Endothelial cell of umbilical vein (primary cell): ENCODE data around the gene DIDO1. TPM values are rescaled to one million over a fixed set of nuclear protein-coding genes. Genes with fewer than 3 reads are reported as not detected.

Experiments
- BruUV-seq: library from RNA; stranded (reverse); fragments of 400-500 nt; replicated peaks from 2 replicates; lab custom pipeline; 2021; lab: Mats Ljungman, UMichigan
- CTCF ChIA-PET: fragments of 300-600, 350-600 bp; sonication (Branson Sonifier 250); formaldehyde crosslinking; loops from one replicate; lab custom pipeline; 2021; ENCODE audit warnings: antibody characterized with exemption, inconsistent platforms; lab: Charles Lee
- POLR2A ChIA-PET: fragments of 300-600, 350-600 bp; sonication (Branson Sonifier 250); formaldehyde crosslinking; loops from one replicate; lab custom pipeline; 2021; ENCODE audit warnings: antibody characterized with exemption, inconsistent platforms; lab: Charles Lee
- DNase-seq: peaks from one replicate; pipeline ENCODE4 v3.0.0-alpha.2; 2011; ENCODE audit warnings: low read depth, low spot score
- FAIRE-seq: peaks from 2 replicates; lab custom pipeline; 2011; peaks lifted over from hg19 to GRCh38; lab: Jason Lieb, UNC
- H2AFZ ChIP-seq: 2 replicates; pipeline ENCODE4 v1.6.0; 2012; ENCODE audit warnings: low read depth, low read length, control low read depth, inconsistent platforms
- H3K27ac ChIP-seq: 2 replicates; pipeline ENCODE4 v1.5.1; 2011; ENCODE audit warnings: low read depth, mild to moderate bottlenecking, control low read depth, low read length, moderate library complexity; ENCODE audit not compliant: insufficient read depth
- H3K27me3 ChIP-seq, 2 experiments: 2 replicates each; pipeline versions ENCODE4 v1.6.0 to v1.6.1; 2011; ENCODE audit warnings: low read length in 2 of 2, mixed read lengths in 1 of 2; ENCODE audit not compliant: control insufficient read depth in 2 of 2, insufficient read depth in 2 of 2
- H3K36me3 ChIP-seq, 2 experiments: 2 replicates in 1 of 2; 3 replicates in 1 of 2; pipeline ENCODE4 v1.5.1; 2011; ENCODE audit warnings: low read length in 2 of 2, mild to moderate bottlenecking in 1 of 2, moderate library complexity in 1 of 2; ENCODE audit not compliant: control insufficient read depth in 2 of 2, insufficient read depth in 2 of 2; ENCODE audit errors: extremely low read depth in 1 of 2
- H3K4me1 ChIP-seq: 3 replicates; pipeline ENCODE4 v1.5.1; 2011; ENCODE audit warnings: mild to moderate bottlenecking, low read length; ENCODE audit not compliant: control insufficient read depth, insufficient read depth; ENCODE audit errors: extremely low read depth
- H3K4me2 ChIP-seq: 2 replicates; pipeline ENCODE4 v1.6.1; 2011; ENCODE audit warnings: low read length, control low read depth, mixed read lengths; ENCODE audit not compliant: insufficient read depth
- H3K4me3 ChIP-seq, 3 experiments: fragments of 200-600 bp in 1 of 3; sonication (generic), shearing (Covaris generic) in 1 of 3; replicated peaks in 1 of 3; 2 replicates each; pipeline ENCODE4 v1.5.1; 2011 to 2016; ENCODE audit warnings: control low read depth in 3 of 3, low read length in 3 of 3, mild to moderate bottlenecking in 2 of 3, inconsistent platforms in 1 of 3, low read depth in 1 of 3, moderate library complexity in 1 of 3; ENCODE audit not compliant: insufficient read depth in 1 of 3
- H3K79me2 ChIP-seq: 2 replicates; pipeline ENCODE4 v1.6.0; 2012; ENCODE audit warnings: low read length, inconsistent platforms; ENCODE audit not compliant: control insufficient read depth, insufficient read depth
- H3K9ac ChIP-seq: replicated peaks from 2 replicates; pipeline ENCODE3; 2011; ENCODE audit warnings: low read length, control low read depth; ENCODE audit not compliant: insufficient read depth; ENCODE audit errors: extremely low read depth
- H3K9me1 ChIP-seq: replicated peaks from 3 replicates; pipeline ENCODE4 v1.6.0; 2011; ENCODE audit warnings: mild to moderate bottlenecking, low read length; ENCODE audit not compliant: control insufficient read depth, insufficient read depth; ENCODE audit errors: extremely low read depth
- H3K9me3 ChIP-seq: replicated peaks from 2 replicates; pipeline ENCODE4 v1.5.1; 2012; ENCODE audit warnings: low read length, inconsistent platforms; ENCODE audit not compliant: control insufficient read depth, insufficient read depth
- H4K20me1 ChIP-seq: replicated peaks from 2 replicates; pipeline ENCODE3; 2011; ENCODE audit warnings: mild to moderate bottlenecking, low read length; ENCODE audit not compliant: control insufficient read depth, insufficient read depth; ENCODE audit errors: extremely low read depth
- EZH2 ChIP-seq: IDR thresholded peaks from 2 replicates; pipeline ENCODE4 v1.6.1; 2012; ENCODE audit warnings: borderline replicate concordance, low read depth, mild to moderate bottlenecking, moderate library complexity, low read length, inconsistent platforms; ENCODE audit not compliant: severe bottlenecking
- GATA2 ChIP-seq: IDR thresholded peaks from 2 replicates; pipeline ENCODE4 v1.7.0; 2011; ENCODE audit warnings: low read depth, mild to moderate bottlenecking, moderate library complexity, mixed read lengths, low read length; ENCODE audit not compliant: insufficient read length, insufficient read depth
- JUN ChIP-seq: IDR thresholded peaks from 2 replicates; pipeline ENCODE4 v1.6.1; 2011; ENCODE audit warnings: borderline replicate concordance, low read depth; ENCODE audit not compliant: insufficient read length, insufficient read depth
- MAX ChIP-seq: IDR thresholded peaks from 2 replicates; pipeline ENCODE4 v1.6.1; 2011; ENCODE audit not compliant: insufficient read depth, insufficient read length
- MYC ChIP-seq: IDR thresholded peaks from one replicate; pipeline ENCODE4 v1.6.1; 2011; ENCODE audit warnings: mild to moderate bottlenecking, low read depth, low read length
- POLR2A ChIP-seq: IDR thresholded peaks from 2 replicates; pipeline ENCODE4 v1.6.1; 2012; ENCODE audit warnings: low read depth, mild to moderate bottlenecking, control low read depth, low read length
- POLR2AphosphoS5 ChIP-seq: IDR thresholded peaks from 2 replicates; pipeline ENCODE4 v1.6.1; 2012; ENCODE audit warnings: low read depth, mild to moderate bottlenecking, control low read depth, low read length, moderate library complexity; ENCODE audit not compliant: insufficient read depth
- dilution Hi-C: fragments of 300-500 bp; cut with MboI; formaldehyde crosslinking; loops from one replicate; pipeline ENCODE4 v1.15.0; 2019; ENCODE audit warnings: low sequenced_read_pairs; ENCODE audit not compliant: extremely low pct_ligation_motif_present
- intact Hi-C: fragments of 100-400 bp; cut with micrococcal nuclease; formaldehyde crosslinking; loops from one replicate; pipeline ENCODE4 v1.10.0; 2022
- polyA plus RNA-seq, 4 experiments: library from polyadenylated mRNA; depleted of rRNA in 3 of 4; stranded (reverse) in 3 of 4; unstranded in 1 of 4; fragments of >200 nt; gene quantifications; 2 replicates each; pipeline versions ENCODE4 v1.2.1 to v1.2.3, GENCODE V29; 2011 to 2012; ENCODE audit warnings: missing spikeins in 1 of 4
- total RNA-seq: library from RNA; stranded (reverse); gene quantifications from 2 replicates; pipeline ENCODE4 v1.2.3, GENCODE V29; 2021

The DIDO1 gene
- total and polyA plus RNA-seq, 2 donors (not counting 3 experiments of a cell fraction or from before 2014, with no cell fraction given): 22.1 to 51.2 TPM

- FAIRE-seq (no peak), DNase-seq (no peak)
- H3K4me2 ChIP-seq: no peak overlapping the region
- no peaks in the 10 kb centered on the region for H3K4me1 ChIP-seq
- ChIA-PET CTCF (interaction anchor here (1.0 to 1.2 kb wide), 3 partner anchors 15 to 100 kb away, joined by 3 to 6 read pairs (median 5); no protein-coding TSS in a partner anchor), POLR2A (no interaction called here)
- H3K36me3 ChIP-seq: no peaks in the 10 kb centered on the region
- H4K20me1 ChIP-seq: no peaks in the 10 kb centered on the region
- H3K9me3 ChIP-seq: no peaks in the 10 kb centered on the region
- H2AFZ ChIP-seq: no peak overlapping the region
- BruUV-seq: no TSS peak
- H3K4me3 ChIP-seq: no peak overlapping the region
- H3K27ac ChIP-seq: no peak overlapping the region
- dilution Hi-C loops (no loop called here), intact Hi-C loops (no loop called here)
- peaks cover 38 to 43% of the 10 kb centered on the region in 2 experiments for H3K27me3 ChIP-seq
- no peak overlapping the region for H3K9ac ChIP-seq
- TF ChIP-seq MAX (no peak), JUN (no peak), EZH2 (no peak), POLR2AphosphoS5 (no peak), POLR2A (no peak), MYC (no peak), GATA2 (no peak)
- no peaks in the 10 kb centered on the region for H3K9me1 ChIP-seq
- H3K79me2 ChIP-seq: no peaks in the 10 kb centered on the region
These were observed 49.0 kb upstream of the DIDO1 start for GRCh38 chr20:62975251-62975760.
